Uterus (tissue), 4 donors: ENCODE results near the gene CNNM2. TPM values are rescaled to one million over a fixed set of nuclear protein-coding genes. Genes with fewer than 3 reads are reported as not detected.

Source experiments
- DNase-seq, 2 donors: peaks; one replicate each; pipeline ENCODE4 v3.0.0-alpha.2; 2019 to 2020
- H3K27ac ChIP-seq, 2 donors: fragments of 200-600 bp; sonication (generic); 1 replicate in 1 of 2; 2 replicates in 1 of 2; pipeline ENCODE4 v1.5.1; 2016 to 2018
- H3K27me3 ChIP-seq, 2 donors: fragments of 200-600 bp; sonication (generic); one replicate each; pipeline ENCODE4 v1.5.1; 2018 to 2019; ENCODE audit warnings: control low read depth in 1 of 2
- H3K36me3 ChIP-seq, 2 donors: fragments of 200-600 bp; sonication (generic); one replicate each; pipeline ENCODE4 v1.5.1; 2019; ENCODE audit warnings: control low read depth in 1 of 2
- H3K4me1 ChIP-seq, 2 donors: fragments of 200-600 bp; sonication (generic); one replicate each; pipeline ENCODE4 v1.5.1; 2018 to 2019; ENCODE audit warnings: control low read depth in 1 of 2
- H3K4me3 ChIP-seq, 2 donors: fragments of 200-600 bp; sonication (generic); 1 replicate in 1 of 2; 2 replicates in 1 of 2; pipeline ENCODE4 v1.5.1; 2018 to 2019; ENCODE audit warnings: mild to moderate bottlenecking in 1 of 2
- H3K9me3 ChIP-seq, 2 donors: fragments of 200-600 bp; sonication (generic); one replicate each; pipeline ENCODE4 v1.5.1; 2019; ENCODE audit warnings: control low read depth in 1 of 2
- POLR2A ChIP-seq, 2 donors: fragments of 450-650 bp; IDR thresholded peaks; one replicate each; pipeline ENCODE4 v1.6.1; 2016; ENCODE audit warnings: antibody characterized with exemption in 2 of 2, mild to moderate bottlenecking in 1 of 2, moderate library complexity in 1 of 2
- intact Hi-C: fragments of 100-400 bp; cut with DNase I; formaldehyde crosslinking; loops from one replicate; pipeline ENCODE4 v1.15.1; 2023; ENCODE audit warnings: low total_unique reads
- total RNA-seq, 4 donors: library from RNA; depleted of rRNA in 3 of 4; stranded (reverse); fragments of >200 nt in 3 of 4; gene quantifications; one replicate each; pipeline versions ENCODE4 v1.1.0 to v1.2.4, GENCODE V29; 2014 to 2023
- TF ChIP-seq, protein P1 (sequence below), 4 experiments: fragments of 200-600 bp in 2 of 4; fragments of 450-650 bp in 2 of 4; sonication (generic) in 2 of 4; IDR thresholded peaks; one replicate each; pipeline ENCODE4 v1.5.1; 2016 to 2019; ENCODE audit warnings: antibody characterized with exemption in 4 of 4, mild to moderate bottlenecking in 2 of 4, moderate library complexity in 1 of 4
- donor health status: DM: yes; HTN: yes; CAD: no.

The CNNM2 gene
- total RNA-seq, 4 donors from 2014 or later = 5.1 to 11.0 (median 7.4) TPM

DNA sequence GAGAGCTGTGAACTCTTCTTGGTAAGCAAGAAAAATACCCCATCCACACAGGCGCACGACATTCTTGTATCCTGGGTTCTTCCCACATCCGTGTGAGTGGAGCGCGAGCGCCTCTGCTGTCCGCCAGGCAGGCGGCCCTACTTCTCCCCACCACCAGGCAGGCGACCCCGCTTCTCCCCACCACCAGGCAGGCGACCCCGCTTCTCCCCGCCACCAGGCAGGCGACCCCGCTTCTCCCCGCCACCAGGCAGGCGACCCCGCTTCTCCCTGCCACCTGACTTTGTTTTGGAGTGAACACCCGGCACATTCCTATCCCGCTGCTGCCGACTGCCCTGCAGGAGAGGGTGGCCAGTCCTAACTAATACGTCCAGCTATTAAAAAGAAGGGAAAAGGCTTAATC is 154.2 kb downstream of the CNNM2 start:
- no peaks in the 10 kb centered on the region for H3K36me3 ChIP-seq

DNA sequence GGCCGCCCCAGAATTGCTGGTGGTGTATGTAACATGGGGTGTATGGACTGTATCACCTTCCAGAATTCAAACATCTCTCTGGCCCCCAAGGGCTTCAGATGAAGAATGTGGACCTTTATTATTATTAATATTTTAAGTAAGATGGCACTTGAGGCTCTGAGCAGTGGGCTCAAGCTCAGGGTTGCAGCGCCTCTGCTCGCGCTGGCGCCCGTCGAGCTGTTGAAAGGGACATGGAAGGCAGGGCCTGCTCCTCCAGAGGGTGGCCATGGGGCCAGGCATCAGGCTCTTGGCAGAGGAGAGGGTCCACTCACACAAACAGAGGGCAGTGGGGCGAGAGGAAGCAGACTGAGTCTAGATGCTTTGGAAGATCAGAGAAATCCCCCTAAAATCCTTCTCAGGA is 154.8 kb downstream of the CNNM2 start:
- intact Hi-C loops = no loop called here
- DNase-seq = no peak
- no peaks in the 10 kb centered on the region for H3K27me3 ChIP-seq
- no peak overlapping the region for H3K27ac ChIP-seq
- H3K36me3 ChIP-seq = no peaks in the 10 kb centered on the region
- no peaks in the 10 kb centered on the region for H3K4me1 ChIP-seq
- H3K9me3 ChIP-seq = no peaks in the 10 kb centered on the region
- no peak for TF ChIP-seq POLR2A (IDR thresholded peaks at IDR 0.05)
- TF ChIP-seq, protein P1, sequence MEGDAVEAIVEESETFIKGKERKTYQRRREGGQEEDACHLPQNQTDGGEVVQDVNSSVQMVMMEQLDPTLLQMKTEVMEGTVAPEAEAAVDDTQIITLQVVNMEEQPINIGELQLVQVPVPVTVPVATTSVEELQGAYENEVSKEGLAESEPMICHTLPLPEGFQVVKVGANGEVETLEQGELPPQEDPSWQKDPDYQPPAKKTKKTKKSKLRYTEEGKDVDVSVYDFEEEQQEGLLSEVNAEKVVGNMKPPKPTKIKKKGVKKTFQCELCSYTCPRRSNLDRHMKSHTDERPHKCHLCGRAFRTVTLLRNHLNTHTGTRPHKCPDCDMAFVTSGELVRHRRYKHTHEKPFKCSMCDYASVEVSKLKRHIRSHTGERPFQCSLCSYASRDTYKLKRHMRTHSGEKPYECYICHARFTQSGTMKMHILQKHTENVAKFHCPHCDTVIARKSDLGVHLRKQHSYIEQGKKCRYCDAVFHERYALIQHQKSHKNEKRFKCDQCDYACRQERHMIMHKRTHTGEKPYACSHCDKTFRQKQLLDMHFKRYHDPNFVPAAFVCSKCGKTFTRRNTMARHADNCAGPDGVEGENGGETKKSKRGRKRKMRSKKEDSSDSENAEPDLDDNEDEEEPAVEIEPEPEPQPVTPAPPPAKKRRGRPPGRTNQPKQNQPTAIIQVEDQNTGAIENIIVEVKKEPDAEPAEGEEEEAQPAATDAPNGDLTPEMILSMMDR (IDR thresholded peaks at IDR 0.05) = no peak
- H3K4me3 ChIP-seq = no peak overlapping the region

More for the DNA sequence above, 154.2 kb downstream of the CNNM2 start:
- intact Hi-C loops = no loop called here
- no peaks in the 10 kb centered on the region for H3K4me1 ChIP-seq
- H3K4me3 ChIP-seq = no peak overlapping the region
- no peak for DNase-seq
- H3K27ac ChIP-seq = no peak overlapping the region
- TF ChIP-seq POLR2A (IDR thresholded peaks at IDR 0.05) = no peak
- TF ChIP-seq, protein P1 (IDR thresholded peaks at IDR 0.05) = no peak
- H3K27me3 ChIP-seq = no peaks in the 10 kb centered on the region
- no peaks in the 10 kb centered on the region for H3K9me3 ChIP-seq

DNA sequence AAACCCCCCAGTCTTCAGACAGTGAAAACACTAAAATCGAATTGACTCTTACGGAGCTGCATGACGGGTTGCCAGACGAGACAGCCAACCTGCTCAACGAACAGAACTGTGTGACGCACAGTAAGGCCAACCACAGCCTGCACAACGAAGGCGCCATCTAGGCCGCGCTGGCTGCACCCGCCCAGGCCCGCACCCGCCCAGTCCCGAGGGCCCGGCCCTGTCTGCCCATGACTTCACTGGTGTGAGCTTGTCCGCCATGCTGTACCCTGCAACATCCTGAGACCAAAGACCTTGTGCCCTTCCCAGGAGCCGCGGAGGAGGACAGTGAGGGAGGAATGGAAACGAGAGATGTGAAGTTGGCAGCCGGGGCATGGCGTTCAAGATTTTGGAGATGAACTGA is 158.9 kb downstream of the CNNM2 start:
- intact Hi-C loops = no loop called here
- H3K27ac ChIP-seq = no peak overlapping the region

DNA sequence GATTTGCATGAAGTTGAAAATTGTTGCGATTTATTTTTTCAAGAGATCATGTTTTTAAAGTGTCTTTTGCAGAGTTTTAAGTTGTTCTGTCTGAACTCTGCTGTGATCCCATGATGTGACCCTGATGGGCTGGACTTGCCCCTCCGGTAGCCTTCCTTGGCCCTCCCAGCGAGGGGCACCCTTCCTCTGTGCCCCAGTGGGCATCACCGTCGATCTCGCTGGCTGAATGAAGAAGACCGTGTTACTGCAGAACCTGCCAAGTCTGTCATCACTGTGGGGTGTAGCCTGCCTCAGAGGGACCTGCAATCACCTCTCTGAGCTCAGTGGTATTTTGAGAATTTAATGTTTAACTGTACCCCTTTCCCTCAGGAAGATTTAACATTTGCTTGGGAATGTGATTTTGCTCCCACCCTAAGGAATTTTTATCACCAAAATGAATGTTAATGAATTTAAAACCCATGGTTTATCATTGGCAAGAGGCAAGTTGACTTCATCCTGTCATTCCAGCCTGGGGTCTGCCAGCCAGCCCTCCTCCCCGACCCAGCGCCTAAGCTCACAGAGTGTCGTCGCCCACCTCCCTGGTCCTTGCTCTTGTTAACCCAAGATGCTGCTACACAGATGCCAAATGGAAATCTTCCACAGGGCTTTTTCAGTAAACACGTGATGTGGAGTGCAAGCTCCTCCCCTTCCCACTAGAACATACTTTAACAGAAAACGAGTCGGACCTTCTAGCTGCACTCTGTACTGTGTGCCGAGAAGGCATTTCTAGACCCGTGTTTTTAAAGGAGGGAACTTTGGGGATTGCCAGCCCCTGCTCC is 159.6 kb downstream of the CNNM2 start:
- H3K36me3 ChIP-seq = no peaks in the 10 kb centered on the region
- H3K27me3 ChIP-seq = no peaks in the 10 kb centered on the region
- TF ChIP-seq POLR2A (IDR thresholded peaks at IDR 0.05) = no peak
- TF ChIP-seq, protein P1 (IDR thresholded peaks at IDR 0.05) = no peak
- no peaks in the 10 kb centered on the region for H3K4me1 ChIP-seq
- intact Hi-C loops = no loop called here
- DNase-seq = no peak
- no peaks in the 10 kb centered on the region for H3K9me3 ChIP-seq
- no peak overlapping the region for H3K27ac ChIP-seq
- H3K4me3 ChIP-seq = no peak overlapping the region

More for the DNA sequence above, 158.9 kb downstream of the CNNM2 start:
- Histone ChIP-seq H3K36me3 (no peaks in the 10 kb centered on the region), H3K4me3 (no peak overlapping the region), H3K27me3 (no peaks in the 10 kb centered on the region), H3K9me3 (no peaks in the 10 kb centered on the region), H3K4me1 (no peaks in the 10 kb centered on the region)
- TF ChIP-seq, protein P1 (IDR thresholded peaks at IDR 0.05) = no peak
- no peak for TF ChIP-seq POLR2A (IDR thresholded peaks at IDR 0.05)
- no peak for DNase-seq

DNA sequence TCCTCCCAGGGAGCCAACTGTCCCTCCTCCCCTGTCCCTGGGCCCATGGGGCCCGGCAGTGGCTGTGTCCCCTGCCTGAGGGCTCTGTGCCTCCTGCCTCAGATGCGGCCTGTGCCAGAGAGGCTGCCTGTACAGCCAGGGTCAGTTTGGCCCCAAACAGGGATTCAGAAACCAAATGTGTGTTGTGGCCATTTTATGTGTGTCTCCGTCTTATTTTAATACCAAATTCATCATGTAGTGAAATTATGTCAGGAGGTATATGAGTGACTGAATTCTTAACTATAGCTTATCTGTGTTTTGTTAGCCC is 160.2 kb downstream of the CNNM2 start:
- H3K9me3 ChIP-seq = no peaks in the 10 kb centered on the region
- DNase-seq = no peak
- no peaks in the 10 kb centered on the region for H3K36me3 ChIP-seq
- H3K27me3 ChIP-seq = no peaks in the 10 kb centered on the region
- H3K27ac ChIP-seq = no peak overlapping the region
- H3K4me1 ChIP-seq = no peaks in the 10 kb centered on the region
- intact Hi-C loops = no loop called here
- no peak for TF ChIP-seq POLR2A (IDR thresholded peaks at IDR 0.05)
- TF ChIP-seq, protein P1 (IDR thresholded peaks at IDR 0.05) = no peak
- no peak overlapping the region for H3K4me3 ChIP-seq
